Stimulated activated CD4-positive, alpha-beta T cell treated with anti-CD3 and anti-CD28 coated beads, TNF-alpha, amount 100 ng/mL, for 24 hours (primary cell): ENCODE results near the gene LNX1.
"Not testable (repeated sequence)": the region's sequence is repeated elsewhere in the genome, so short reads cannot be mapped to it uniquely, and the experiment has no call there.

Experiments used
- DNase-seq, 3 experiments: peaks; one replicate each; pipeline ENCODE4 v3.0.0-alpha.2; 2020; ENCODE audit warnings: low read depth in 3 of 3

The LNX1 gene

GRCh38 chr4:53463340-53463739, 127.9 kb downstream of the LNX1 start:
- DNase-seq, result no peak

- DNase-seq, result no peak
Observed at GRCh38 chr4:53461244-53461643, 130.0 kb downstream of the LNX1 start.

GRCh38 chr4:53459548-53459947, 131.7 kb downstream of the LNX1 start:
- no peak for DNase-seq

- no peak for DNase-seq
Observed at GRCh38 chr4:53456178-53456577, 135.1 kb downstream of the LNX1 start.

- DNase-seq, result no peak
Observed at GRCh38 chr4:53455766-53456165, 135.5 kb downstream of the LNX1 start.

- DNase-seq, result no peak
Observed at GRCh38 chr4:53453385-53453784, 137.9 kb downstream of the LNX1 start.

- no peak for DNase-seq
Observed at GRCh38 chr4:53450773-53451172, 140.5 kb downstream of the LNX1 start.

- DNase-seq, result no peak
Observed at GRCh38 chr4:53444954-53445353, 146.3 kb downstream of the LNX1 start.

GRCh38 chr4:53441564-53441963, 149.7 kb downstream of the LNX1 start:
- no peak for DNase-seq

- no peak for DNase-seq
Observed at GRCh38 chr4:53436251-53436650, 155.0 kb downstream of the LNX1 start.

- DNase-seq, result no peak
Observed at GRCh38 chr4:53432528-53433424, 158.5 kb downstream of the LNX1 start.

- no peak for DNase-seq
Observed at GRCh38 chr4:53431052-53431451, 160.2 kb downstream of the LNX1 start.

GRCh38 chr4:53427366-53427765, 163.9 kb downstream of the LNX1 start:
- no peak for DNase-seq

GRCh38 chr4:53424280-53424679, 167.0 kb downstream of the LNX1 start:
- no peak for DNase-seq

GRCh38 chr4:53422367-53422766, 168.9 kb downstream of the LNX1 start:
- no peak for DNase-seq

- DNase-seq, result no peak
Observed at GRCh38 chr4:53421791-53422190, 169.5 kb downstream of the LNX1 start.

- DNase-seq, result no peak
Observed at GRCh38 chr4:53419208-53419607, 172.1 kb downstream of the LNX1 start.

GRCh38 chr4:53409479-53409878, 181.8 kb downstream of the LNX1 start:
- not testable (repeated sequence) for DNase-seq
